K562 (cell line): Measurements from ENCODE around the gene DDAH1. TPM values are rescaled to one million over a fixed set of nuclear protein-coding genes. Genes with fewer than 3 reads are reported as not detected.
A peak's percentile ranks its signal among the peaks of the same experiment; 100 is the strongest.

Experiments used
- CEBPB ChIP-seq: fragments of 450-650 bp; IDR thresholded peaks from 2 replicates; pipeline ENCODE4 v1.6.1; 2016; ENCODE audit warnings: missing genetic modification characterization, missing compliant biosample characterization
- CREB1 ChIP-seq, 2 experiments: sonication (generic) in 1 of 2; formaldehyde crosslinking in 1 of 2; IDR thresholded peaks; 2 replicates each; pipeline versions ENCODE4 v1.6.1 to v1.8.0; 2012 to 2022; ENCODE audit warnings: inconsistent platforms in 1 of 2, mild to moderate bottlenecking in 1 of 2, missing genetic modification reagents in 1 of 2, moderate library complexity in 1 of 2
- EHMT2 ChIP-seq: fragments of 450-650 bp; IDR thresholded peaks from 2 replicates; pipeline ENCODE4 v1.6.1; 2018; ENCODE audit warnings: antibody characterized with exemption
- FOXJ3 ChIP-seq: sonication (generic); formaldehyde crosslinking; IDR thresholded peaks from 2 replicates; pipeline ENCODE4 v1.4.0; 2020; ENCODE audit warnings: mild to moderate bottlenecking, missing genetic modification reagents
- HDAC8 ChIP-seq: fragments of 450-650 bp; IDR thresholded peaks from 2 replicates; pipeline ENCODE4 v1.6.1; 2016; ENCODE audit warnings: mild to moderate bottlenecking, missing genetic modification characterization, moderate library complexity, missing compliant biosample characterization
- HEY1 ChIP-seq: fragments of 250-450 bp; sonication (Bioruptor Pico); IDR thresholded peaks from 2 replicates; pipeline ENCODE4 v1.5.0; 2020; ENCODE audit warnings: mild to moderate bottlenecking, moderate library complexity, borderline replicate concordance
- HIVEP1 ChIP-seq: fragments of 250-450 bp; sonication (Bioruptor Pico); IDR thresholded peaks from 2 replicates; pipeline ENCODE4 v1.4.0; 2020; ENCODE audit warnings: mild to moderate bottlenecking
- KHSRP ChIP-seq: fragments of 450-650 bp; IDR thresholded peaks from 2 replicates; pipeline ENCODE4 v1.6.1; 2017
- LARP7 ChIP-seq: fragments of 450-650 bp; IDR thresholded peaks from 2 replicates; pipeline ENCODE4 v1.6.1; 2016
- STAT5A ChIP-seq: IDR thresholded peaks from 2 replicates; pipeline ENCODE4 v1.6.1; 2012; ENCODE audit warnings: low read length, inconsistent platforms, borderline replicate concordance
- TCFL5 ChIP-seq: fragments of 250-450 bp; sonication (Bioruptor Pico); conservative IDR thresholded peaks from 2 replicates; pipeline ENCODE4 v1.6.1; 2021; ENCODE audit warnings: mild to moderate bottlenecking, moderate library complexity, matching md5 sums
- TFAM ChIP-seq: fragments of 250-450 bp; sonication (Bioruptor Pico); conservative IDR thresholded peaks from 2 replicates; pipeline ENCODE4 v1.5.0; 2021; ENCODE audit warnings: mild to moderate bottlenecking, moderate library complexity
- YY1 ChIP-seq, 3 experiments: IDR thresholded peaks; 2 replicates each; pipeline ENCODE4 v1.6.1; 2011; ENCODE audit warnings: low read length in 2 of 3, mild to moderate bottlenecking in 2 of 3, moderate library complexity in 2 of 3, borderline replicate concordance in 1 of 3, control low read depth in 1 of 3, low read depth in 1 of 3; ENCODE audit not compliant: insufficient read depth in 3 of 3, insufficient replicate concordance in 2 of 3, control insufficient read depth in 1 of 3, insufficient read length in 1 of 3; ENCODE audit errors: extremely low read depth in 1 of 3
- ZNF174 ChIP-seq: fragments of 250-450 bp; sonication (Bioruptor Pico); IDR thresholded peaks from 2 replicates; pipeline ENCODE4 v1.4.0; 2020; ENCODE audit warnings: mild to moderate bottlenecking
- polyA plus RNA-seq, 8 experiments: library from polyadenylated mRNA; depleted of rRNA in 4 of 8; stranded (reverse) in 5 of 8; unstranded in 3 of 8; fragments of >200 nt; fragmentation: Nextera tagmentation in 2 of 8; fragmentation: Illumina TruSeq in 1 of 8; extraction: Ambion mirVana in 2 of 8; extraction: Trizol in 1 of 8; gene quantifications; 2 replicates each; pipeline versions ENCODE4 v1.2.1 to v1.2.3, GENCODE V29; 2011 to 2014; ENCODE audit warnings: inconsistent platforms in 1 of 8, missing spikeins in 1 of 8
- total RNA-seq, 7 experiments: library from RNA; depleted of rRNA in 6 of 7; stranded (reverse); fragments of >200 nt in 6 of 7; fragmentation: Illumina TruSeq in 2 of 7; extraction: Trizol in 2 of 7; gene quantifications; 2 replicates each; pipeline versions ENCODE4 v1.2.1 to v1.2.3, GENCODE V29; 2011 to 2021; ENCODE audit warnings: low replicate concordance in 1 of 7
- TF ChIP-seq, protein P1 (sequence below): fragments of 250-450 bp; sonication (Bioruptor Pico); IDR thresholded peaks from 2 replicates; pipeline ENCODE4 v1.4.0; 2020; ENCODE audit warnings: mild to moderate bottlenecking, moderate library complexity
- TF ChIP-seq, protein P2 (sequence below): sonication (generic); formaldehyde crosslinking; IDR thresholded peaks from 2 replicates; pipeline ENCODE4 v1.8.0; 2023; ENCODE audit warnings: mild to moderate bottlenecking, missing genetic modification reagents
- TF ChIP-seq, protein P3 (sequence below), 3 experiments: IDR thresholded peaks in 2 of 3; conservative IDR thresholded peaks in 1 of 3; 2 replicates each; pipeline ENCODE4 v1.5.1; 2011 to 2012; ENCODE audit warnings: low read length in 3 of 3, mild to moderate bottlenecking in 3 of 3, control low read depth in 2 of 3, improper control_type of control experiment in 1 of 3, inconsistent platforms in 1 of 3, low read depth in 1 of 3, mixed read lengths in 1 of 3, moderate library complexity in 1 of 3; ENCODE audit not compliant: insufficient read depth in 2 of 3
- TF ChIP-seq, protein P4 (sequence below): fragments of 250-450 bp; sonication (Bioruptor Pico); IDR thresholded peaks from 2 replicates; pipeline ENCODE4 v1.4.0; 2020; ENCODE audit warnings: mild to moderate bottlenecking, moderate library complexity, borderline replicate concordance
- TF ChIP-seq, protein P5 (sequence below): fragments of 250-450 bp; sonication (Bioruptor Pico); IDR thresholded peaks from 2 replicates; pipeline ENCODE4 v1.8.0; 2022; ENCODE audit warnings: moderate library complexity, mild to moderate bottlenecking, inconsistent platforms

Gene DDAH1
- total and polyA plus RNA-seq, 9 of the 15 experiments (the other 6 are each of a cell fraction or from before 2014, with no cell fraction given): 0.04 to 0.24 (median 0.10) TPM

DNA sequence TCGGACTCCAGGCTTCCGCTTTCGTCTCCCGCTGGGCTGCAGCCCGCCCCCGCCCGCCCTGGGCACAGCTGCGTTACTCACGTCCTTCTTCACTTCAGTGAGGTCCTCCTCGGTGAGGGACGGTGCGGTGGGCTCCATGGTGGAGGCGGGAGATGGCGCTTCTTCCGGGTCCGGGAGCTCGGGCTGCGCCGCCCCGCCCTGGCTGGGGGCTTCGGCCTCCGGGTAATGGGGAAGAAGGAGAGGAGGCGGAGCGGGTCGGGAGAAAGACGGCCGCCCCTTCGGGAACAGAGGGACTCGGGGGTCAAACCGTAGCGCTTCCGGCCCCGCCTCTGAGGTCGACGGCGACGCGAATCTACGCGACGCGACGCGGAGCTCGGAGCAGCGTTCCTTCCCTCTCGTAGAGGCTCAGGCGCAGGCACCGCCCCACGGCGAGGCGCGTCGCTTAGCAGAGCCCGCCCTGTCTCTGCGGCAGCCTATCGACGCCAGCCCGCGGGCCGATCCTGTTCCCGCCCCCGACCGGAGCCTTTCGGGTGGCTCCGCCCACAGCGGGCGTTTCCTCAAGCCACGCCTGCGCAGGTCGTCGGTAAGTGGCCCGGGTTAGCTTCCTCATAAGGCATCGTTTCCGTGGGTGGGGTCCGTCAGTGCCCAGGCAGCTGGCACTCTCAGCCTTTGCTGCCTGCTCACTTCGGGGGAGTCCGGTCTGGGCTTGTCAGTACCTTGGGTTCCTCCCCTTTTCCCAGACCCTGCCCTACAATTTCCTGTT, 188.6 kb downstream of the DDAH1 start, which contains the start of gene BCL10 (continued):
- TF ChIP-seq, protein P1, sequence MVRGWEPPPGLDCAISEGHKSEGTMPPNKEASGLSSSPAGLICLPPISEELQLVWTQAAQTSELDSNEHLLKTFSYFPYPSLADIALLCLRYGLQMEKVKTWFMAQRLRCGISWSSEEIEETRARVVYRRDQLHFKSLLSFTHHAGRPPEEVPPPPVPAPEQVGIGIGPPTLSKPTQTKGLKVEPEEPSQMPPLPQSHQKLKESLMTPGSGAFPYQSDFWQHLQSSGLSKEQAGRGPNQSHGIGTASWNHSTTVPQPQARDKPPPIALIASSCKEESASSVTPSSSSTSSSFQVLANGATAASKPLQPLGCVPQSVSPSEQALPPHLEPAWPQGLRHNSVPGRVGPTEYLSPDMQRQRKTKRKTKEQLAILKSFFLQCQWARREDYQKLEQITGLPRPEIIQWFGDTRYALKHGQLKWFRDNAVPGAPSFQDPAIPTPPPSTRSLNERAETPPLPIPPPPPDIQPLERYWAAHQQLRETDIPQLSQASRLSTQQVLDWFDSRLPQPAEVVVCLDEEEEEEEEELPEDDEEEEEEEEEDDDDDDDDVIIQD (CRISPR knock-in tag): no peak
- no peak for TF ChIP-seq HEY1 (CRISPR knock-in tag)
- no peak for TF ChIP-seq TFAM (CRISPR knock-in tag)
- TF ChIP-seq ZNF174 (CRISPR knock-in tag): no peak
- TF ChIP-seq STAT5A: no peak
- TF ChIP-seq, protein P2, sequence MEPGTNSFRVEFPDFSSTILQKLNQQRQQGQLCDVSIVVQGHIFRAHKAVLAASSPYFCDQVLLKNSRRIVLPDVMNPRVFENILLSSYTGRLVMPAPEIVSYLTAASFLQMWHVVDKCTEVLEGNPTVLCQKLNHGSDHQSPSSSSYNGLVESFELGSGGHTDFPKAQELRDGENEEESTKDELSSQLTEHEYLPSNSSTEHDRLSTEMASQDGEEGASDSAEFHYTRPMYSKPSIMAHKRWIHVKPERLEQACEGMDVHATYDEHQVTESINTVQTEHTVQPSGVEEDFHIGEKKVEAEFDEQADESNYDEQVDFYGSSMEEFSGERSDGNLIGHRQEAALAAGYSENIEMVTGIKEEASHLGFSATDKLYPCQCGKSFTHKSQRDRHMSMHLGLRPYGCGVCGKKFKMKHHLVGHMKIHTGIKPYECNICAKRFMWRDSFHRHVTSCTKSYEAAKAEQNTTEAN (CRISPR knock-in tag): no peak
- TF ChIP-seq HDAC8 (tag): no peak
- TF ChIP-seq LARP7: no peak
- no peak for TF ChIP-seq KHSRP
- peak; percentile 99 for TF ChIP-seq CREB1 (IDR thresholded peaks at IDR 0.05)
- peak; percentile 96 for TF ChIP-seq CREB1 (CRISPR knock-in tag; IDR thresholded peaks at IDR 0.05)
- TF ChIP-seq, protein P3, sequence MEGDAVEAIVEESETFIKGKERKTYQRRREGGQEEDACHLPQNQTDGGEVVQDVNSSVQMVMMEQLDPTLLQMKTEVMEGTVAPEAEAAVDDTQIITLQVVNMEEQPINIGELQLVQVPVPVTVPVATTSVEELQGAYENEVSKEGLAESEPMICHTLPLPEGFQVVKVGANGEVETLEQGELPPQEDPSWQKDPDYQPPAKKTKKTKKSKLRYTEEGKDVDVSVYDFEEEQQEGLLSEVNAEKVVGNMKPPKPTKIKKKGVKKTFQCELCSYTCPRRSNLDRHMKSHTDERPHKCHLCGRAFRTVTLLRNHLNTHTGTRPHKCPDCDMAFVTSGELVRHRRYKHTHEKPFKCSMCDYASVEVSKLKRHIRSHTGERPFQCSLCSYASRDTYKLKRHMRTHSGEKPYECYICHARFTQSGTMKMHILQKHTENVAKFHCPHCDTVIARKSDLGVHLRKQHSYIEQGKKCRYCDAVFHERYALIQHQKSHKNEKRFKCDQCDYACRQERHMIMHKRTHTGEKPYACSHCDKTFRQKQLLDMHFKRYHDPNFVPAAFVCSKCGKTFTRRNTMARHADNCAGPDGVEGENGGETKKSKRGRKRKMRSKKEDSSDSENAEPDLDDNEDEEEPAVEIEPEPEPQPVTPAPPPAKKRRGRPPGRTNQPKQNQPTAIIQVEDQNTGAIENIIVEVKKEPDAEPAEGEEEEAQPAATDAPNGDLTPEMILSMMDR (IDR thresholded peaks at IDR 0.05 in 2 of 3, conservative IDR thresholded peaks at IDR 0.05 in 1 of 3; ENCODE audit: insufficient read depth in 2 of 3, low read depth in 1 of 3, low read length in 3 of 3): no peak
- no peak for TF ChIP-seq EHMT2
- no peak for TF ChIP-seq HIVEP1 (CRISPR knock-in tag)
- TF ChIP-seq YY1 (IDR thresholded peaks at IDR 0.05; ENCODE audit: borderline replicate concordance in 1 of 3, control insufficient read depth in 1 of 3, extremely low read depth in 1 of 3, insufficient read depth in 3 of 3, insufficient read length in 1 of 3, insufficient replicate concordance in 2 of 3, low read depth in 1 of 3, low read length in 2 of 3): peak in 1 of 3 experiments; percentile 24
- TF ChIP-seq, protein P4, sequence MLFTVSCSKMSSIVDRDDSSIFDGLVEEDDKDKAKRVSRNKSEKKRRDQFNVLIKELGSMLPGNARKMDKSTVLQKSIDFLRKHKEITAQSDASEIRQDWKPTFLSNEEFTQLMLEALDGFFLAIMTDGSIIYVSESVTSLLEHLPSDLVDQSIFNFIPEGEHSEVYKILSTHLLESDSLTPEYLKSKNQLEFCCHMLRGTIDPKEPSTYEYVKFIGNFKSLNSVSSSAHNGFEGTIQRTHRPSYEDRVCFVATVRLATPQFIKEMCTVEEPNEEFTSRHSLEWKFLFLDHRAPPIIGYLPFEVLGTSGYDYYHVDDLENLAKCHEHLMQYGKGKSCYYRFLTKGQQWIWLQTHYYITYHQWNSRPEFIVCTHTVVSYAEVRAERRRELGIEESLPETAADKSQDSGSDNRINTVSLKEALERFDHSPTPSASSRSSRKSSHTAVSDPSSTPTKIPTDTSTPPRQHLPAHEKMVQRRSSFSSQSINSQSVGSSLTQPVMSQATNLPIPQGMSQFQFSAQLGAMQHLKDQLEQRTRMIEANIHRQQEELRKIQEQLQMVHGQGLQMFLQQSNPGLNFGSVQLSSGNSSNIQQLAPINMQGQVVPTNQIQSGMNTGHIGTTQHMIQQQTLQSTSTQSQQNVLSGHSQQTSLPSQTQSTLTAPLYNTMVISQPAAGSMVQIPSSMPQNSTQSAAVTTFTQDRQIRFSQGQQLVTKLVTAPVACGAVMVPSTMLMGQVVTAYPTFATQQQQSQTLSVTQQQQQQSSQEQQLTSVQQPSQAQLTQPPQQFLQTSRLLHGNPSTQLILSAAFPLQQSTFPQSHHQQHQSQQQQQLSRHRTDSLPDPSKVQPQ (CRISPR knock-in tag): no peak
- TF ChIP-seq, protein P5, sequence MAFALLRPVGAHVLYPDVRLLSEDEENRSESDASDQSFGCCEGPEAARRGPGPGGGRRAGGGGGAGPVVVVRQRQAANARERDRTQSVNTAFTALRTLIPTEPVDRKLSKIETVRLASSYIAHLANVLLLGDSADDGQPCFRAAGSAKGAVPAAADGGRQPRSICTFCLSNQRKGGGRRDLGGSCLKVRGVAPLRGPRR: no peak
- no peak for TF ChIP-seq CEBPB
- no peak for TF ChIP-seq FOXJ3
- TF ChIP-seq TCFL5 (CRISPR knock-in tag): no peak
